Mammary epithelial cell (primary cell): ENCODE data around the gene IKZF2.

ENCODE experiments used
- CTCF ChIP-seq, 2 donors: IDR thresholded peaks in 1 of 2; conservative IDR thresholded peaks in 1 of 2; 2 replicates each; pipeline ENCODE4 v1.5.1; 2011 to 2012; ENCODE audit warnings: inconsistent platforms in 2 of 2, low read length in 2 of 2, mild to moderate bottlenecking in 2 of 2, control low read depth in 1 of 2, low read depth in 1 of 2; ENCODE audit not compliant: insufficient read depth in 1 of 2; ENCODE audit errors: extremely low read depth in 1 of 2
- EZH2 ChIP-seq: IDR thresholded peaks from 2 replicates; pipeline ENCODE4 v1.6.1; 2012; ENCODE audit warnings: low read length, inconsistent platforms, borderline replicate concordance

GRCh38 chr2:213147538-213147937 is 3.9 kb downstream of the IKZF2 start:
- TF ChIP-seq CTCF (conservative IDR thresholded peaks at IDR 0.05 in 1 of 2, IDR thresholded peaks at IDR 0.05 in 1 of 2; ENCODE audit: extremely low read depth in 1 of 2, insufficient read depth in 1 of 2, low read depth in 1 of 2, low read length in 2 of 2) (no peak), EZH2 (no peak)
